HL-60/S4 treated with phorbol 12-myristate 13-acetate at 8.2 ng/mL for 4 days and 3 days (cell line): ENCODE data around the gene PPIL4.

Source experiments
- in situ Hi-C: fragments of 300-500 bp; cut with MboI; formaldehyde crosslinking; loops from 2 replicates; pipeline ENCODE4 v1.15.0; 2022; ENCODE audit warnings: low sequenced_read_pairs

The PPIL4 gene

GRCh38 chr6:149484733-149485700, 60.8 kb downstream of the PPIL4 start, which contains the start of gene ZC3H12D:
ZC3H12D (minus strand) TSS chr6:149485014; CDS start chr6:149474543, 10,471 bp downstream.
- in situ Hi-C loops = no loop called here

DNA sequence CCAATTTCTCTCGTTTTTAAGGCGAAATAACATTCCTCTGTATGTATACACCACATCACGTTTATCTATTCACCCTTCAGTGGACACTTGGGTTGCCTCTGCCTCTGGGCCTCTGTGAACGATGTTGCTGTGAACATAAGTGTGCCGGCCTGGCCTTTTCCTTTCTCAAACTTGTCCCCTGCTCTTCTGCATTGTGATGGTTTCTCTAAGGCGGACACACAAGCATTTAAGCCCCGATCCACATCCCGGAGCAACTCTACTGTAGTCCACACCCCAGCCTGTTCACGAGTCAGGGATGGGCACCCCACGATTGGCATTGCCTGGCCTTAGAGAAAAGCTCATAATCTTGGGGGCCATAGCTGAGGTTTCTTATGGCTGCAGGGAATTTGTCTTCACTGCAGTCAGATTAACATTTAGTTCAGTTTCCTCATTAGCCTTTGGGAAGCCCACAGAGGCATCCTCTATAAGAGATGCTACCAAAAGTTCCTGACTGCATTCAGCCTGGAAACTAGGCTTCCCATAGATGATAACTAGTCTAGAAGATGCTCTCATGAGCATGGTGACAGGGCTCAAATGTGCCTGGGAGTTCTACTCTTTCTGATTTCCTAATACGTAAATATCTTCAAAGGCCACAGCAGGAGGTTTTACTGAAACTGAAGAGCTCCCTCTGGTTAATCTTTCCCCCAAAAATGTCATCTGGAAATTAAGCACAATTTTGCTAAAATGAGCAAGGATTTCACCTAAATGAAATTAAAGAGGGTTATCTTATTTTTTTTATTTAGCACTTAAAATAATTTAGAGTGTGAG, 61.8 kb downstream of the PPIL4 start:
- in situ Hi-C loops = no loop called here

- in situ Hi-C loops = no loop called here
Measured at GRCh38 chr6:149483334-149483725, 62.5 kb downstream of the PPIL4 start.

- in situ Hi-C loops = no loop called here
Measured at GRCh38 chr6:149482545-149483333, 63.1 kb downstream of the PPIL4 start.

GRCh38 chr6:149480502-149481280, 65.2 kb downstream of the PPIL4 start:
- in situ Hi-C loops = no loop called here

GRCh38 chr6:149478631-149479314, 67.1 kb downstream of the PPIL4 start:
- in situ Hi-C loops = no loop called here

- in situ Hi-C loops = no loop called here
Measured at GRCh38 chr6:149477544-149477943, 68.3 kb downstream of the PPIL4 start.

GRCh38 chr6:149476789-149477455, 68.9 kb downstream of the PPIL4 start:
- in situ Hi-C loops = no loop called here

DNA sequence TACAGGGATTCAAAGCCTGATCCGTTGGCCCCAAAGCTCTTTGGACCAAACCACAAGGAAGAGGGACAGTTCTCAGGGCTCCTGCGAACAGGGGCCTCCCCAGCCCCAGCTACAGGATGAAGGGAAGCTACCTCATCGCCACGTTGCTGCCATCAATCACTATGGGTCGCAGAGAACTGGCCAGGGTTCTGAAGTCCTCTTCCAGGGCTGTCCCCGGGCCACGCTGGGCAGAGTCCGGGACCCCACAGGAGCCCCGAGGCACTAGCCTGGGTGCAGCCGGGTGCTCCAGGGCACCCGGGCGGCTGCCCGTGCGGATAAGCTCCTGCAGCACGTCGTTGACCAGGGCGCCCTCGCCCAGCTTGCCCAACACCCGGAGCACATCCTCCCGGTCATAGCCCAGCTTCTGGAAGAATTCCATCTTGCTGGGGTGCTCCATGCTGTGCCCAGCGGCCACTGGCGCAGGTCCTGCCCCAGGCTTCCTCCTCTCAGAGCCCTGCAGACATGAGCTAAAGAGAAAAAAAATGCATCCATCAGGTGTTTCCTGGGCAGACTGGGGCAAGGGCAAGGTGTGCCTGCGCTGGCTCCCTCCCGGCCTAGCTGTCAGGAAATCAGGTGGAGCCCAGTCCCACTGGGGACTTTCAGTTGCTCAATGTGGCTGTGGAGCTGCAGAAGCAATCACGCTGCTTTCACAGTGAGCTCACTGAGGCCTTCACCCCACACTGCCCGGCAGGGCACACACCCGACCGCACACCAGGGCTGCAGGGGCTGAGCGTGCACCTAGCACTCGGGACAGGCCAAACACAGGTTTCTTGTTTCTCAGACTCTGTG, 71.5 kb downstream of the PPIL4 start:
- in situ Hi-C loops = no loop called here

- in situ Hi-C loops = no loop called here
Measured at GRCh38 chr6:149473080-149474052, 72.5 kb downstream of the PPIL4 start.

DNA sequence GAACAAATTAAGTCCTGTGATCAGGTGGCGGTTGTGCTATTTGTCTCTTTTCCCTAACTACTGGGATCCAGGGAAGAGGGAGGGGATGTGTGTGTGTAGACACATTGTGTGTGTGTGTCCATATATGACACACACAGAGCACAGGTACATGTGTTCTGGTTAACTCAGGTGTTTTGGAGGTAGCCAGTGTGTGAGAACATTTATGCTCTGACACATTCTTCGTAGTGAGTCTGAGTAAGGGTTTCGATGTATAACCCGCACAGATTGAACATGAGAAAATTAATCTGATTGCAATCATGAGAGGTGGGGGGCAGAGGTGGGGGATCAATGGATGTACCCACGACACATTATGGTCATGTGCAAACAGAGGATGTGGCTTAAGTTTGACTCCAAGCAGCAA, 73.6 kb downstream of the PPIL4 start:
- in situ Hi-C loops = no loop called here

DNA sequence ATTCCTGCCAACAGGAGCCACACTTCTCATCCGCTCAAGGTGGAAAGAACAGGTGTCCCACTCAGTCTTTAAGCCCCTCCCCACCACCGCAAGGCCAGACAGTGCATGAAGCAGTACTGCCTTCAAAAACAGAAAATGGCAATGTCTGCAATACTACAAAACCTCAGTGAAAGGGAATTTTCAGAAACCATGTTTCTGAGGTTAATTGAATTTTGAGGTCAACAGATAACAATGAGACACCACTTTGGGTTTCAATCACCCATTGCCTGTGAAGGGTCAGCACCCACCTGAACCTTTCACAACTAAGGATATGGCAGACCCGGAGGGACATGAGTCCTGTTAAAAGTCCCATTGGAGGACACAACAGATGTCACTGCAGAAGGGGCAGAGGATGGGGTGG, 74.0 kb downstream of the PPIL4 start:
- in situ Hi-C loops = no loop called here

GRCh38 chr6:149470948-149471347, 74.9 kb downstream of the PPIL4 start:
- in situ Hi-C loops = no loop called here

GRCh38 chr6:149468179-149468578, 77.7 kb downstream of the PPIL4 start:
- in situ Hi-C loops = no loop called here

- in situ Hi-C loops = no loop called here
Measured at GRCh38 chr6:149467265-149467664, 78.6 kb downstream of the PPIL4 start.

GRCh38 chr6:149464411-149464810, 81.4 kb downstream of the PPIL4 start:
- in situ Hi-C loops = no loop called here

GRCh38 chr6:149463781-149464180, 82.1 kb downstream of the PPIL4 start:
- in situ Hi-C loops = no loop called here
